Measurements from ENCODE around the gene ASCL3.

DNA sequence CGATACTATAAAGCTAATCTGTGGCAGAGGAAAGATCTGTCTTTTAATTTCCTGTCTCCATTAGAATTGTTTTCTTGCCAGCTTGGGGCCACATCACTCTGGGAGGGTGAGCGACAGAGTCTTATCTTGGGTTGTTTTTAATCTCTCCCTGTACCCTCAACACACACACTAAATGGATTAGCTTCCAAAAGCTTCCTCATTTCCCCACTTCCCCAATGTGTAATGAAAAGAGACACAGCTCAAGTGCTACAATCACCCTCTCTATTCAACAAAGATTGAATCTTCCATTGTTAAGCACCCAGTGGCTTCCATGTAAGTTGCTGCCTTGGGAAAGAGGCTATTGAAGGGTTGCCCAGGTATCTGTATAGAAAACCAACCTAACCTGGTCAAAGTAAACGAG, 6.1 kb upstream of the ASCL3 start:
- no peak for TF ChIP-seq CTCF (IDR thresholded peaks at IDR 0.05)
- no peak for TF ChIP-seq POLR2A (IDR thresholded peaks at IDR 0.05)
- TF ChIP-seq EP300 (IDR thresholded peaks at IDR 0.05), result no peak
